Metanephros (tissue), 1 donor: Measurements from ENCODE around the gene RFXAP. TPM values are rescaled to one million over a fixed set of nuclear protein-coding genes. Genes with fewer than 3 reads are reported as not detected.

ENCODE experiments used
- total RNA-seq: library from RNA; depleted of rRNA; stranded (reverse); fragments of >200 nt; gene quantifications from one replicate; pipeline ENCODE4 v1.2.3, GENCODE V29; 2014

RFXAP gene
- 6.1 TPM for total RNA-seq

GRCh38 chr13:36818804-36819738 lies at the start of gene RFXAP:
TSS of gene RFXAP (plus strand) at chr13:36819222. CDS start at chr13:36819358, 136 bp downstream.

Other genes with a start within 250 kb of the RFXAP start
- 0.18 TPM for gene SERTM1, start 145.2 kb upstream of the RFXAP start, total RNA-seq
- gene SMAD9, start 101.0 kb downstream of the RFXAP start, total RNA-seq, result 32.3 TPM
- gene ALG5, start 180.1 kb downstream of the RFXAP start, total RNA-seq, result 39.8 TPM
- 34.5 TPM for gene EXOSC8, start 181.6 kb downstream of the RFXAP start, total RNA-seq
- 74.3 TPM for gene SUPT20H, start 240.5 kb downstream of the RFXAP start, total RNA-seq